HCT116 (cell line): ENCODE results near the gene SIRPA. TPM values are rescaled to one million over a fixed set of nuclear protein-coding genes. Genes with fewer than 3 reads are reported as not detected.

Experiments
- ATAC-seq: fragments of 200-7000 bp; cut with Tn5 transposase; 2 replicates; pipeline ENCODE4 v1.9.1; 2020; ENCODE audit warnings: mild to moderate bottlenecking, moderate library complexity
- BruUV-seq: library from RNA; stranded (reverse); fragments of 400-500 nt; replicated peaks from 2 replicates; lab custom pipeline; 2021; lab: Mats Ljungman, UMichigan
- CTCF ChIA-PET: fragments of 300-600 bp; sonication (Branson Sonifier 250); formaldehyde crosslinking; loops from one replicate; lab custom pipeline; 2021; ENCODE audit warnings: antibody characterized with exemption; lab: Charles Lee
- POLR2A ChIA-PET: fragments of 300-600, 350-600 bp; sonication (Branson Sonifier 250); formaldehyde crosslinking; loops from one replicate; lab custom pipeline; 2021; ENCODE audit warnings: antibody characterized with exemption; lab: Charles Lee
- RAD21 ChIA-PET, 2 experiments: fragments of 300-600 bp; sonication (Branson Sonifier 250); formaldehyde crosslinking; loops; one replicate each; lab custom pipeline; 2023; ENCODE audit warnings: low total read pairs in 2 of 2; ENCODE audit not compliant: uncharacterized antibody in 2 of 2, unreplicated experiment in 2 of 2, low non-redundant PET in 1 of 2; lab: Charles Lee
- DNase-seq: peaks from one replicate; pipeline ENCODE4 v3.0.0-alpha.2; 2010; ENCODE audit warnings: low read depth, low spot score
- H2AFZ ChIP-seq: fragments of 200-600 bp; shearing (Covaris generic), sonication (generic); 2 replicates; pipeline ENCODE4 v1.6.1; 2017; ENCODE audit warnings: low read depth, mixed run types, mixed read lengths, antibody characterized with exemption, low read length; ENCODE audit not compliant: poor library complexity, severe bottlenecking
- H3K27ac ChIP-seq: 2 replicates; pipeline ENCODE4 v1.5.1; 2012; ENCODE audit warnings: low read depth, low read length
- H3K27me3 ChIP-seq: fragments of 200-600 bp; sonication (generic); 2 replicates; pipeline ENCODE4 v1.6.1; 2016; ENCODE audit warnings: mixed run types, low read length, mixed read lengths; ENCODE audit not compliant: insufficient read depth
- H3K36me3 ChIP-seq, 2 experiments: fragments of 200-500 bp in 1 of 2; fragments of 200-600 bp in 1 of 2; sonication (Bioruptor generic) in 1 of 2; sonication (generic) in 1 of 2; 2 replicates each; pipeline versions ENCODE4 v1.5.1 to v1.6.1; 2014 to 2016; ENCODE audit warnings: low read length in 2 of 2, inconsistent platforms in 1 of 2, mixed read lengths in 1 of 2, mixed run types in 1 of 2; ENCODE audit not compliant: insufficient read depth in 2 of 2, control insufficient read depth in 1 of 2
- H3K4me1 ChIP-seq, 2 experiments: fragments of 200-600 bp in 1 of 2; sonication (generic) in 1 of 2; 2 replicates each; pipeline versions ENCODE4 v1.5.1 to v1.6.1; 2012 to 2017; ENCODE audit warnings: low read length in 2 of 2, inconsistent platforms in 1 of 2, mild to moderate bottlenecking in 1 of 2, mixed read lengths in 1 of 2, mixed run types in 1 of 2, moderate library complexity in 1 of 2; ENCODE audit not compliant: insufficient read depth in 2 of 2, control insufficient read depth in 1 of 2
- H3K4me2 ChIP-seq: fragments of 200-600 bp; sonication (generic); 2 replicates; pipeline ENCODE4 v1.6.1; 2017; ENCODE audit warnings: mixed run types, low read length, mixed read lengths
- H3K4me3 ChIP-seq, 2 experiments: fragments of 200-600 bp in 1 of 2; sonication (generic) in 1 of 2; replicated peaks in 1 of 2; 2 replicates each; pipeline ENCODE4 v1.5.1; 2011 to 2016; ENCODE audit warnings: low read length in 2 of 2, control low read depth in 1 of 2, low read depth in 1 of 2, mild to moderate bottlenecking in 1 of 2, mixed read lengths in 1 of 2, mixed run types in 1 of 2
- H3K79me2 ChIP-seq: fragments of 200-600 bp; sonication (generic); 2 replicates; pipeline ENCODE4 v1.6.1; 2017; ENCODE audit warnings: mild to moderate bottlenecking, mixed run types, low read length, moderate library complexity, mixed read lengths; ENCODE audit not compliant: insufficient read depth
- H3K9ac ChIP-seq: fragments of 200-600 bp; sonication (generic); 2 replicates; pipeline ENCODE4 v1.6.1; 2016; ENCODE audit warnings: low read length, mixed read lengths
- H3K9me2 ChIP-seq: fragments of 200-600 bp; sonication (generic), shearing (Covaris generic); 2 replicates; pipeline ENCODE4 v1.6.1; 2017; ENCODE audit warnings: mixed run types, mild to moderate bottlenecking, moderate library complexity; ENCODE audit not compliant: insufficient read depth
- H3K9me3 ChIP-seq, 2 experiments: fragments of 200-500 bp in 1 of 2; fragments of 200-600 bp in 1 of 2; sonication (Bioruptor generic) in 1 of 2; sonication (generic) in 1 of 2; 2 replicates each; pipeline ENCODE4 v1.6.1; 2014 to 2017; ENCODE audit warnings: low read length in 2 of 2, mixed read lengths in 2 of 2, inconsistent platforms in 1 of 2, low read depth in 1 of 2, mild to moderate bottlenecking in 1 of 2, mixed run types in 1 of 2, moderate library complexity in 1 of 2; ENCODE audit not compliant: control insufficient read depth in 1 of 2, insufficient read depth in 1 of 2
- H4K20me1 ChIP-seq: fragments of 200-600 bp; sonication (generic), shearing (Covaris generic); 2 replicates; pipeline ENCODE4 v1.6.1; 2017; ENCODE audit warnings: mixed run types, mild to moderate bottlenecking, moderate library complexity; ENCODE audit not compliant: insufficient read depth
- ATF3 ChIP-seq: IDR thresholded peaks from 2 replicates; pipeline ENCODE4 v1.6.1; 2012
- CBX3 ChIP-seq: IDR thresholded peaks from 2 replicates; pipeline ENCODE4 v1.6.1; 2012; ENCODE audit warnings: low read depth
- ELF1 ChIP-seq: IDR thresholded peaks from 2 replicates; pipeline ENCODE4 v1.6.1; 2012; ENCODE audit warnings: low read depth, borderline replicate concordance
- EZH2phosphoT487 ChIP-seq: fragments of 200-600 bp; IDR thresholded peaks from 2 replicates; pipeline ENCODE4 v1.6.1; 2018; ENCODE audit warnings: antibody characterized with exemption, borderline replicate concordance
- FOSL1 ChIP-seq: IDR thresholded peaks from 2 replicates; pipeline ENCODE4 v1.6.1; 2012; ENCODE audit warnings: low read depth
- JUND ChIP-seq: IDR thresholded peaks from 2 replicates; pipeline ENCODE4 v1.6.1; 2012
- MAX ChIP-seq: IDR thresholded peaks from 2 replicates; pipeline ENCODE4 v1.6.1; 2012
- POLR2AphosphoS5 ChIP-seq: IDR thresholded peaks from 2 replicates; pipeline ENCODE4 v1.6.1; 2011; ENCODE audit warnings: mild to moderate bottlenecking, low read depth, low read length, moderate library complexity
- SIN3A ChIP-seq: IDR thresholded peaks from 2 replicates; pipeline ENCODE4 v1.6.1; 2012; ENCODE audit warnings: low read depth
- SP1 ChIP-seq: IDR thresholded peaks from 2 replicates; pipeline ENCODE4 v1.6.1; 2012; ENCODE audit warnings: low read depth
- SRF ChIP-seq: IDR thresholded peaks from 2 replicates; pipeline ENCODE4 v1.6.1; 2012; ENCODE audit warnings: low read depth
- TCF7L2 ChIP-seq: IDR thresholded peaks from 2 replicates; pipeline ENCODE4 v1.7.0; 2011; ENCODE audit warnings: borderline replicate concordance, inconsistent platforms; ENCODE audit not compliant: insufficient read depth, insufficient read length; ENCODE audit errors: extremely low read depth
- YY1 ChIP-seq: IDR thresholded peaks from 2 replicates; pipeline ENCODE4 v1.6.1; 2011; ENCODE audit warnings: low read length, low read depth, moderate library complexity, mild to moderate bottlenecking; ENCODE audit not compliant: insufficient replicate concordance; ENCODE audit errors: extremely low read depth
- intact Hi-C: fragments of 100-400 bp; cut with micrococcal nuclease; formaldehyde crosslinking; loops from 2 replicates; pipeline ENCODE4 v1.10.0; 2022
- total RNA-seq: library from RNA; stranded (reverse); gene quantifications from one replicate; pipeline ENCODE4 v1.2.1, GENCODE V29; 2021; ENCODE audit not compliant: unreplicated experiment
- TF ChIP-seq, protein P1 (sequence below), 3 experiments: fragments of 200-600 bp in 1 of 3; sonication (generic) in 1 of 3; IDR thresholded peaks in 2 of 3; conservative IDR thresholded peaks in 1 of 3; 2 replicates each; pipeline ENCODE4 v1.5.1; 2012 to 2017; ENCODE audit warnings: low read depth in 2 of 3, low read length in 2 of 3, antibody characterized with exemption in 1 of 3, borderline replicate concordance in 1 of 3, control low read depth in 1 of 3, mild to moderate bottlenecking in 1 of 3, mixed read lengths in 1 of 3, mixed run types in 1 of 3, moderate library complexity in 1 of 3; ENCODE audit not compliant: insufficient read depth in 1 of 3

SIRPA gene
- total RNA-seq, 1 experiment from 2014 or later = 15.3 TPM

- TF ChIP-seq SIN3A (no peak), YY1 (no peak)
Measured at GRCh38 chr20:1928154-1928553, 32.9 kb downstream of the SIRPA start (continued).

- ChIA-PET CTCF (no interaction called here), RAD21 (no interaction called here), POLR2A (no interaction called here)
- H3K9me2 ChIP-seq = no peaks in the 10 kb centered on the region
- intact Hi-C loops = no loop called here
- no peak for DNase-seq
- H4K20me1 ChIP-seq = no peaks in the 10 kb centered on the region
- H3K27me3 ChIP-seq = no peaks in the 10 kb centered on the region
- BruUV-seq = no TSS peak
- no peaks in the 10 kb centered on the region for H3K36me3 ChIP-seq
- H3K9ac ChIP-seq = no peak overlapping the region
- ATAC-seq = no peak
- TF ChIP-seq ATF3 (no peak), FOSL1 (no peak), SP1 (no peak), JUND (no peak), EZH2phosphoT487 (no peak), TCF7L2 (no peak), POLR2AphosphoS5 (no peak), SRF (no peak), MAX (no peak), CBX3 (no peak), ELF1 (no peak)
- TF ChIP-seq, protein P1, sequence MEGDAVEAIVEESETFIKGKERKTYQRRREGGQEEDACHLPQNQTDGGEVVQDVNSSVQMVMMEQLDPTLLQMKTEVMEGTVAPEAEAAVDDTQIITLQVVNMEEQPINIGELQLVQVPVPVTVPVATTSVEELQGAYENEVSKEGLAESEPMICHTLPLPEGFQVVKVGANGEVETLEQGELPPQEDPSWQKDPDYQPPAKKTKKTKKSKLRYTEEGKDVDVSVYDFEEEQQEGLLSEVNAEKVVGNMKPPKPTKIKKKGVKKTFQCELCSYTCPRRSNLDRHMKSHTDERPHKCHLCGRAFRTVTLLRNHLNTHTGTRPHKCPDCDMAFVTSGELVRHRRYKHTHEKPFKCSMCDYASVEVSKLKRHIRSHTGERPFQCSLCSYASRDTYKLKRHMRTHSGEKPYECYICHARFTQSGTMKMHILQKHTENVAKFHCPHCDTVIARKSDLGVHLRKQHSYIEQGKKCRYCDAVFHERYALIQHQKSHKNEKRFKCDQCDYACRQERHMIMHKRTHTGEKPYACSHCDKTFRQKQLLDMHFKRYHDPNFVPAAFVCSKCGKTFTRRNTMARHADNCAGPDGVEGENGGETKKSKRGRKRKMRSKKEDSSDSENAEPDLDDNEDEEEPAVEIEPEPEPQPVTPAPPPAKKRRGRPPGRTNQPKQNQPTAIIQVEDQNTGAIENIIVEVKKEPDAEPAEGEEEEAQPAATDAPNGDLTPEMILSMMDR (IDR thresholded peaks at IDR 0.05 in 2 of 3, conservative IDR thresholded peaks at IDR 0.05 in 1 of 3; ENCODE audit: borderline replicate concordance in 1 of 3, insufficient read depth in 1 of 3, low read depth in 2 of 3, low read length in 2 of 3) = no peak
- H2AFZ ChIP-seq = no peak overlapping the region
- no peak overlapping the region for H3K4me3 ChIP-seq
- H3K79me2 ChIP-seq = no peaks in the 10 kb centered on the region
- H3K4me1 ChIP-seq = no peaks in the 10 kb centered on the region
- no peaks in the 10 kb centered on the region for H3K9me3 ChIP-seq
- H3K27ac ChIP-seq = no peak overlapping the region
- H3K4me2 ChIP-seq = no peak overlapping the region
Measured at GRCh38 chr20:1928782-1929181, 33.6 kb downstream of the SIRPA start.
